GM21526 (cell line): ENCODE measurements around the gene ODAD2.

Source experiments
- ATAC-seq: cut with Tn5 transposase; IDR thresholded peaks from one replicate; pipeline ENCODE4 v1.9.1; 2021; ENCODE audit warnings: moderate library complexity; ENCODE audit not compliant: unreplicated experiment, low FRiP score

ODAD2 gene

DNA sequence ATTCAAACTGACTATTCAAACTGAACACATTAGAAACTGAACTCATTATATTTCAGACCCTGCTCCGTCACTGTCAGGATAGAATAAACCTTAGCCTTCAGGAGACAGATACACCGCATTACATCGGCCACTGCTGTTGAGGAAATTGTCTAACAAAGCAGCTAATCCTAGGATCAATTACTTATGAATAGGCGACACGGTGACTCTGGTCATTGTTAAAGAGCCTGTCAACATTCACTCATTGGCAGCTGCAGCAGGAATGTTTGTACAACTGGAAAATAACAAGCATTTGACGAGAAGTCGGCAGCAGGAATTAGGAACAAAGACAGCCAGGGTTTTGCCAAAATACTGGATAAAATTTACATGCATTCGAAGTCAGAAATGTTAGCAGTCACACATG, 141.3 kb downstream of the ODAD2 start:
- no peak for ATAC-seq

DNA sequence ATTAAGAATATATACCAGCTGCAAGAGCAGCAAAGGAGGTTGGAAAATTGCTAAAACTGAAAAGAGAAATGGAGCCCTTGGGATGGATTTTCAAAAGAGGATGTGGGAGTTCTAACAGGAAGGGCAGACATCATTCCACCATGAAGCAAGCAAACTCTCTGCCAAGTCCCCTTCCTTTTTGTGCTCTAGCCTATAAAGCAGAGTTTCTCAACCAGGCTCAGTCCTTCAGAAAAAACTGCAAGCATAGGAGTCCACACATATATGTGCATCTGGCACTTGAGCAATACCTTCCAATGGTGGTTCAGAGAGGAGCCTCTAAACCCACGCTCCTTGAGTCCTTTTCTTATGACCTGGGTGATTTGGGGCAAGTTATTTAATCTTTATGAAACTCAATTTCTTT, 154.7 kb downstream of the ODAD2 start:
- no peak for ATAC-seq

DNA sequence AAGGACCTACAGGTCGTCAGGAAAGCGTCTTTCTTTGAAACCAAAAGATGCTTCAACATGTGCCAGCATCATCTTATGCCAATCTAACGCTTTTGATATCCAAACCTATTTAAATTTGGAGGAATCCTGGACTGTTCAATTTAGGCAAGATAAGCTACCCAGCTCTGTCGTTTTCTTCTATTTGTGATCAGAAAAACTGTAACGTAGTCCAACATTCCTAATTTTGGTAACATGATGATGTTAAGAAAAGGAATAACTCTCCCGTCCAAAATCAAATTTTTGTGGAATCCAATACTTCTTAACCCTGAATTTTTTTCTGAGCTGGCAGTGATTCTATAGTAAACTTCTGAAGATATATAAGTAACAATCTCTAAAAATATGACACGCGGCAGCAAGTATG, 160.0 kb downstream of the ODAD2 start:
- no peak for ATAC-seq

DNA sequence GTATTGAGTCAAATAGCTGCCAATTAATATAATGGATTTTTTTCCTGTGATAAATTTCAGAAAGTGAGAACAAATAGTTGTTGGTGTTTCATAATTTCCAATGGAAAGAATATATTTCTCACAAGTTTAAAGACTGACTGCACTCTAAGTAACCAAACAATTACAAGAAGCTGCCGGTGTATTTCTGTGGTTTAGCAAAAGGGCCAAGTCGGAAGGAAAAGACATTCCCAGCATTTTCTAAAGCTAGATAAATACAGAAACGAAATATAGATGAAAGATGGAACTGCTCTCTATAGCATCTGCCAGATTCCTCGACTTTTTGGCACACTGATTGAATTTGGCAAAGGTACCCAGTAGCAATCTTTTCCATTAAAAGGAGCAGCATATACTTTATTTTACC, 160.5 kb downstream of the ODAD2 start:
- ATAC-seq, result no peak

DNA sequence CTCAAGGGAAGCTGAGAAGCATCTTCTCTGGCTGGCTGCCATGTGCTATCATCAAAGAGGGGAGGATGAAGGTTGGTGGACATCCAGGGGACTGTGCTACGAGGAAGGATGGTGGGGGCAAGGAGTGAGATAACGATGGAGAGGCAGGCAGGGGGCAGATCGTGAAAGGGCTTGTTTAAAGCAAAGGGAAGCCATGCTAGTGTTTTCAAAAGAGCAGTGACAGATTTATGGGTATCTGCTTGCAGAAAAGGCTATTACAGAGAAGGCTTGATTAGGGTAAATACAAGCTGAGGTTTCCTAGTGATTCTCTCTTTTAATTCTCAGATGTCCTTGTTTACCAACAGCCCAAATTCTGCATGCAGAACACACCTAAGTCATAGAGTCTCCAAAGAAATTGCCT, 164.4 kb downstream of the ODAD2 start:
- ATAC-seq, result no peak

DNA sequence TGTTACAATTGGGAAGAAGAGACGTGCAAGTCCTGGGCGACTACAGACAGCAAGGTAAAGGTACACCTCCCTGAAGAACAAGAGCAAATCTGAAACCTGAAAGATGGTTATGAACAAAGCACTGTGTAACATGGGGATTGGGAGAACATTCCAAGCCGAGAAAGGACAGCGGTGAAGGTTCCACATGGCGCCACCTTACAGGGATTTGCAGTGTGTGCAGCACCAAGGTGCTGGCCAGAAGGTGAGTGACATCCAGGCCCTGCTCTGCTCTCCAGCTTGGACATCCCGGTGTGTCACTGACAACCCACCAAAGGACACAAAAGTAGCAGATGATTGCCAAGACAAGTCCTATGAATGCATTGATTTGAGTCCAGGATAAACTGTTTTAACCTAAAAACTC, 165.1 kb downstream of the ODAD2 start:
- ATAC-seq, result no peak

DNA sequence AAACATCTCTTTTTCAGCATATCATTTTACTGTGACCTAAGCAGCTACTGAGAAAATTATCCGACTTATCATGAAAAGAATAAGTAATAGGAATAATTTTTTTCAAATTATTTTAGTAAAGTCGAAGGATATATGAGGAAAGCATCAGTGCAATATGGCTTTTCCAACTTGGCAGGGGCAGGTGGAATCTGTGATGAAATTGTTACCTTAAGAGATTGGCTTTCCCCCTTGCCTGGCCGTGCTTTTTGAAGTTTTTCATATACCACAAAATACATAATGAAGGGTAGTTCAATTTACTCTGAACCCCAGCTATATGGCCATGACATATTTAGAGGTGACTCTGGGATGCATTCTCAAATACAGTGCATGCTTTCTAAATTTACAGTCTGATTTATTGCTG, 166.1 kb downstream of the ODAD2 start:
- no peak for ATAC-seq

DNA sequence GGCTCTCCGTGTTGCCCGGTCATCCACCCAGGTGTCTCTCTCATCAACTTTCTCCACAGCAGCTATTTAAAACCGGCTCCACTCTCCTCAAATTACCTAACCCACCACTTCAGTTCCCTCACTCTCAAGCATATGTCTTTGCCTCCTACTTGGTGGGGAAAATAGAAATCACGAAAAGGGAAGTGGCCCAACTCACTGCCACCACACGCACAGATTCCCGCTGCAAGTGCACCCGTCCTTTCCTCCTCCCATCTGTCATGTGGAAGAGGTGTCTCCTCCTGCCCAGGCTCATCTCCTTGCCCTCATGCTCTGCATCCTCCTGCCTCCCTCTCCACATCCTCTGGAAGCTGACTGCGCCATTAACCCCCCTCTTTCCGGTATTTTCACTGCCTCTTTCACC, 172.5 kb downstream of the ODAD2 start:
- no peak for ATAC-seq

DNA sequence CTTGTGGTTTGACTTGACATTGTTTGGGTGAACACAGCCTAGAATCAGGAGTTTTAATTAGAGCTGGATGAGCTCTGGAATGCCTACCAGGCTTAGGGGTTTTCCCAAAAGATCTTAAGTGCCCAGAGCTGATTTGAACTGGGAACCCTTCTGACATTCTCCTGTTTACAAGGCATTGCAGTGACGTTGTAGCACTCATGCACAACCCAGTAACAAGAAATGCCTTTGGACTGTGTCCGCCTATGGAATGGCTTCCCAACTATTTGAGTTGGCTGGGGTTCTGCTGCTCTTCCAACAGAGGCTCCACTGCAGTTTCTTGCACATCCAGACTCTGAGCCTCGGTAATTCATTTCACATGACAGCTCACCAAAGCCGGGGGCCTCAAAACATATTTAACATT, 176.6 kb downstream of the ODAD2 start:
- ATAC-seq, result no peak

DNA sequence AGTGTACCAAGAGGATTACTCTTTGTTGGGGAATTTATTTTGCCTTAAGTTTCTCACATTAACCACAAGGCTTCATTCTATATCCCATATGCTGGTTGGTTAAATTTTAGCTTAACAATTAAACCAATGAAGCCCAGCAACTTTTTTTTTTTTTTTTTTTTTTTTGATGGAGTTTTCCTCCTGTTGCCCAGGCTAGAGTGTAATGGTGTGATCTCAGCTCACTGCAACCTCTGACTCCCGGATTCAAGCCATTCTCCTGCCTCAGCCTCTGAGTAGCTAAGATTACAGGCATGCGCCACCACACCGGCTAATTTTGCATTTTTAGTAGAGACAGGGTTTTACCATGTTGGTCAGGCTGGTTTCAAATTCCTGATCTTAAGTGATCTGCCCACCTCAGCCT, 178.2 kb downstream of the ODAD2 start:
- ATAC-seq, result no peak

DNA sequence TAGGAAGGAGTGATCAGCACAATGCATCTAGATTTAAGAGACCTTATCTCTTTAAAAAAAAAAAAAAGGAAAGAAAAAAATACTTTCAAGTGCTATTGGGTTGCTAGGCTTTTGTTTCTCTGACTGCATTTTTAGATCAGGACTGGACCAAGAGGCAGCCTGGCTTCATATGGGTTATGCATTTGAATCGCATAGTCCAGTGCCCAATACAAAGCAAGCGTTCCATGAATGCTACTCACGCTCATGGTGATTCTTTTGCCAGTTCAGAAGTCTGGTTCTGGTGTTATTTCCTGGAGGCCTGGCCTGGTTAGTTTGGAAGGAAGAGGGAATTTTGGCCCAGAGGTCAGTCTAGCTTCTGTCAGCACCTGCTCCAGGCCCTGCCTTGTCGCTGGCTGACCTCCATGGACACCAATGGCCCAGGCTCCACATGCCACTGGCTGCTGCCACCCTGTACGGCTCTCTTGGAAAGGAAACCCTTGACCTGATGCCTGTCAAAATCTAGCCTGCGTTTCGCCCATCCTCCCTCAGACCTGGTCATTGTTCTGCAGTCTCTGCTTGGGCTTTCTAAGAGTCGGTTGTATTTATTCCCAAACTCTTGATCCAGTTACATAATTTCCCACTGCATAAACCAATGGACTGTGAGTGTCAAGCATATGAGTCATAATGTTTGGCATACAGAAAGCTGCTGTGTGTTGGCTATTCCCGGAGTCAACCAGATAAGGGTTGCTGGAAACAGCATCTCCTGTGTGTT, 178.9 kb downstream of the ODAD2 start:
- ATAC-seq, result no peak

DNA sequence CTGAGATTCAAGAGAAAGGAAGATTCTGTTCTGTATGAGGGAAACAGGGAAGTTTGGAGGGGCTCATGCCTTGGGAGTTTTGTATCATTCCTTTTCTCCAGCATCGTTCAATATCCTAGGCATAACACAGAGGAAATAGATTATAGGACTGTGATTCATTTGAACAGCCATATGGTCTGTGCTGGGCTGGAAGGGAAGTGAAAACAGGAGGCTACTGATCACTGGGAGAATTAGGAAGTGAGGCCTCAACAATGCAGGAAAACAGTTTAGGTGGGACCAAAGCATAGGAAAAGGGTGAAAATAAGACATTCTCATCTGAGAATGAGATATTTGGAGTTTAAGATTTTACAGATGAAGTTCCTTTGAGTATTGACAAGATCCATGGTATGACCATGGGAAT, 182.6 kb downstream of the ODAD2 start:
- ATAC-seq, result no peak

DNA sequence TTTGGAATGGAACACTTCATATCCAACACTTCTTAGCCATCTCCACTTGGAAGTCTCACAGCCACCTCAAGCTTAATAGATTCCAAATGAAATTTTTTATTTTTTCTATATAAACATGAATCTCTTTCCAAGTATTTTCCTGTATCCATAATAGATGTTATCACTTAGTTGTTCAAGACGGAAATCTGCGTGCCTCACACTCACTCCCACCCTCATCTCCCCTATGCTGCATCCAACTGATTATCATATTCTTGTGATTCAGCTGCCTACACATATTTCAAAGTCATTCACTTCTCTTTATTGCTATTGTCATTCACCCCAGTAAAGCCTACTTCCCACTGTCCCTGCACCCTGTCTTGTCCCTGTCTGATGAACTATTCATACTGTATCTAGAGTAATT, 183.0 kb downstream of the ODAD2 start:
- ATAC-seq, result no peak

DNA sequence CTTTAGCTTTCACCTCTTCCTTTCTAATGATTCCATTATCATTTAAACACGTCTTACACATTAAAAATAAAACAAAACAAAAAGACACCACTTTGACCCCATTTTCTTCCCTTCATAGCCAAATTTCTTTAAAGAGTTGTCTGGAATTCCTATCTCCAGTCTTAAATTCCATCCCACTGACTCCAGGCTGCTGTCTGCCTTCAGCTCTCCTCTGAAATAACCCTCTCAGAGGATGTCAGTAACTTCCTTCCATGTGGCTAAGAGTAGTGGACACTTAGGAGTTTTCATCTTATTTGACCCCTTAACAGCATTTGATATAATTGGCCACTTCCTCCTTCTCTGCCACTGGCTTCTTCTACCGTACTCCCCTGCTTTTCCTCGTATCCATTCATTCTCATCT, 183.6 kb downstream of the ODAD2 start:
- ATAC-seq, result no peak

DNA sequence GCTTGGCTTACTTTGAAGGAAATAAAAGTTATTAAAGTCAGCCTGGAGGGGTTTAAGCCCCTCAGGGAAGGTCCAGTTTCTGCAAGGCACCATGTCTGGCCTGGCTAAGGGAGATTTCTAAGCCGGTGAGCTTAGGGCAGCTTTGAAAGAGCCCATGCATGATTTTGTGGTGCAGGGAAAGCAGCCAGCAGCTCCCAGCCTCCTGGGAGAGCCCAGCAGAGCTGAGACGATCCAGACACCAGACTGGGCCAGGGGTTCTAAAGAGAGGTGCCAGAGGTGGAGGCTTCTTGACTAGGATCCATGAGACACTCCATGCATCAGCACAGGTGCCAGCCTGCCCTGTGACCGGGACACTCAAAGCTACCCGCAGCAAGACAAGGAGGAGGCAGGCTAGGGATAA, 193.7 kb downstream of the ODAD2 start:
- no peak for ATAC-seq

DNA sequence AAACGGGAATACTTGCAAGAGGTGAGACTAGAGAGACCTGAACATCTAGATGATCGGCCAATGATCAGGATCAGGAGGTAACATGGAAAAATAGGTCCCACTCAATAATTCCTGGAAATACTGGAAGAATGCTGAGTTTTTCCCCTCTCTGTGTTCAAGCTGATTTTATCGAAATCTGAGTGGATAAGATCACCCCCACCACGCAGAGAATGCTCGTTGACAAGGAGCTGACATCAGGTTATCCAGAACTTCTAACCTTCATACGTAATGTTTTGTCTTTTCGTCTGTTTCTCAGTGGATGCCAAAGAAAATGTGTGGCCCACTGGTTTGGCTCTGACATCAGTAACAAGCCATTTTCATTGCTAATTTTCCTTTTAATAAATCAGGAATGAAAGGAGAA, 194.7 kb downstream of the ODAD2 start:
- ATAC-seq, result no peak

DNA sequence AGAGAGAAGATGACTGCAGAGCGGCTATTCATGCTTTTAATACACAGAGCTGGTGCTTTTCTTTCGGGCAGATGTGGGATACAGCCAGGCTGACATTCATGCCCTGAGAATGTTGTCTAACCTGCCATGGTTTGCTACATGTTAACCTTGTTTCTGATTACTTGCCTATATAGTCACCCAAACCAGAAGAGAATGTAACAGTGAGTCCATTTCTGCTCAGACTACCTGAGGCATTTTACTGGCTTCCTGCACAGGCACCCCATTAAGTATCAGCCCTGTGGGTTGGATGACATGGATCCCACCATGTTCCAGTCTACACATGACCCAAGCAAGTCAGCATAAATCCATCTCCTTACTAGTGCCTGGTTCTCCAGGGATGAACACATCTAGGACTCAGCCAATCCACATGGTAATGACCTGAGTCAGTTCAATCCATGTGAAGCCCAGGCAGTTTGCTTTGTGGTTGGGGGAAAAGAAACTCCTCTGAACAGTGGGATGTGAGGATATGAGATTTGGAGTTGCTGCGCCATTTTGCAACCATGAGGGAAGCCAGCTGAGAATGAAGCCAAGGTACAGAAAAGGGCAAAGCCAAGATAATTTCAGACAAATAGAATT, 197.6 kb downstream of the ODAD2 start:
- no peak for ATAC-seq

DNA sequence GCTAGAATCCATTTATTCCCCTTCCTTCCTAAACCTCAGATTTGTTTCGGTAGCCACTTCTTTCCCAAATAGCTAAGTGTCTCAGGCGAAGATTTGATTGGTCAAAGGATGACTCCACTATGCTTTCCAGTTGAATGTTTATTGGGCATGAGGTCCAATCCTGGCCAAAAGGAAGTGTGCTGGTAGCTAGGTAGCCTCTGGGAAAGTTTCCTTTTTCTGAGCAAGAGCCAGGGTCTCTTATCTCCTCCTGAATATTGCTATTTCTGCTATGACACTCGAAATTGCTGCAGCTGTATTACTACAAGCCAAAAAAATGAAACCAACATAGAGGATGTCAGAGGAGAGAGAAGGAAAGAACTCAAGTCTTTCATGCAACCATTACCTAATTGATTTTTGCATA, 199.8 kb downstream of the ODAD2 start:
- no peak for ATAC-seq

DNA sequence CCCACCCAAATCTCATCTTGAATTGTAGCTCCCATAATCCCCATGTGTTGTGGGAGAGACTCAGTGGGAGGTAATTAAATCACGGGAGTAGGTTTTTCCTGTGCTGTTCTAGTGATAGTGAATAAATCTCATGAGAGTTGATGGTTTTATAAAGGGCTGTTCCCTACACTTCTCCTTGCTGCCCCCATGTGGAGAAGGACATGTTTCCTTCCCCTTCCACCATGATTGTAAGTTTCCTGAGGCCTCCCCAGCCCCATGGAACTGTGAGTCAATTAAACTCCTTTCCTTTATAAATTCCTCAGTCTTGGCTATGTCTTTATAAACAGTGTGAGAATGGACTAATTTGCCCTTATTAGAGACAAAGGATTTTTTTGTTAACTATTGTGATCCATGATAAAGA, 204.7 kb downstream of the ODAD2 start:
- no peak for ATAC-seq

DNA sequence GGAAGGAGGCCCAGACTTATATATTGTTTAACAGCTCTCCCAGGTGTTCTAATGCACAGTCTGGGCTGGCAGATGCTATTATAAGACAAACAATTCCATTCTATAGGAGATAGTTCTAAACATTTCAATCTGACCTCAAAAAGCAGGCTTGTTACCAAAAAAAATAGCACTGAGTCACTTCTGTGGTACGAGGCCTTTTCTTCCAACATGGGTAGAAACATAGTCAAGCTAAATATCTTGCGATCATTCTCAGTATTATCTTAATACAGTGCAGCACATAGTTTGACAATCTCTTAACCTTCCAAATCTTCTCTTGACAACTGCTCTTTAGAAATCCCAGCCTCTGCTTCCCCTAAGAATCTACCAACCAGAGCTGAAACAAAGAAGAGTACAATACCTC, 206.7 kb downstream of the ODAD2 start:
- no peak for ATAC-seq

DNA sequence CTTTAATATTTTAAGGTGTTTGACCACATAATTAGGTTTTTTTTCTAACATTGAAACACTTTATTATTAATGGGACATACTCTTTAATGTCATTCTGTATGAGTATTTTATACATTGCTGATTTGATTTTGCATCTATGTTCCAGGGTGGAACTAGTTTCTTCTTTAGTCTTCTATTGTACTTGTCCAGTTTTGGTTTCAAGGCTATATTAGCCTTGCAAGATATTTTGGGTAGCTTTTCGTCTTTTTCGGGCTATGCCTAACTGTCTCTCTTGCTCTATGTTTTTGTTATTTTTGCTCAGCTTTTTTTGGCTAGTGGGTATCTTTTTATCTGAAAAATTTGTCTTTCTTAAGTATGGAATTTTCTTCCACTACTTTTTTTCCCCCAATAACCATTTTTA, 214.6 kb downstream of the ODAD2 start:
- no peak for ATAC-seq

DNA sequence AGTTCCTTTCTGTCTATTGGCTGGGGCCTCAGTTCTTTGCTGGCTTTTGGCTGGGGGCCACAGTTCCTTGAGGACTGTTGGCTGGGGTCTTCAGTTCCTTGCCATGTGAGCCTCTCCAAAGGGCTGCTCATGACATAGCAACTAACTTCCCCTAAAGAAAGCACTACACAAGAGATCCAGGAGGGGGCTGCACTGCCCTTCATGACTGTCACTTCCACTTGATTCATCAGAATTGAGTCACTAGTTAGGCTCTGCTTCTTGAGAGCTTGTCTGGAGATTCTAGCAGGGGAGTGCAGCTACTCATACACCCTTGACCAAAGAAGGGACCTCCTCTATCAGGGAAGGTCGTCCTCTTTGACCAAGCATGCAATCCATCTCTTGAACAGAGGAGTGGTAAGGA, 215.2 kb downstream of the ODAD2 start:
- ATAC-seq, result no peak
